GM21786 (cell line): ENCODE results near the gene CORO6.

Experiments used
- ATAC-seq: cut with Tn5 transposase; IDR thresholded peaks from one replicate; pipeline ENCODE4 v1.9.1; 2021; ENCODE audit not compliant: unreplicated experiment

CORO6 gene

GRCh38 chr17:29613856-29614255 lies 8.9 kb downstream of the CORO6 start:
- ATAC-seq, result no peak

- ATAC-seq, result no peak
Measured at GRCh38 chr17:29613352-29613837, 9.3 kb downstream of the CORO6 start.

GRCh38 chr17:29612404-29613280 lies 10.1 kb downstream of the CORO6 start:
- no peak for ATAC-seq

- ATAC-seq, result no peak
Measured at GRCh38 chr17:29612094-29612403, 10.7 kb downstream of the CORO6 start.

GRCh38 chr17:29611351-29612093 lies 11.2 kb downstream of the CORO6 start:
- ATAC-seq, result no peak

GRCh38 chr17:29610395-29610794 lies 12.3 kb downstream of the CORO6 start:
- ATAC-seq, result no peak

- ATAC-seq, result no peak
Measured at GRCh38 chr17:29608986-29609385, 13.7 kb downstream of the CORO6 start.

- ATAC-seq, result no peak
Measured at GRCh38 chr17:29607557-29608195, 15.0 kb downstream of the CORO6 start.

GRCh38 chr17:29603109-29603674 lies 19.5 kb downstream of the CORO6 start:
- no peak for ATAC-seq

- no peak for ATAC-seq
Measured at GRCh38 chr17:29597361-29598172, 25.1 kb downstream of the CORO6 start.

- ATAC-seq, result no peak
Measured at GRCh38 chr17:29596811-29597210, 25.9 kb downstream of the CORO6 start.

- ATAC-seq, result no peak
Measured at GRCh38 chr17:29595943-29596774, 26.6 kb downstream of the CORO6 start.

- no peak for ATAC-seq
Measured at GRCh38 chr17:29595107-29595942, 27.4 kb downstream of the CORO6 start.

GRCh38 chr17:29594519-29595090 lies 28.1 kb downstream of the CORO6 start:
- ATAC-seq, result no peak

- ATAC-seq, result no peak
Measured at GRCh38 chr17:29593591-29594518, 28.9 kb downstream of the CORO6 start.

GRCh38 chr17:29592850-29593551 lies 29.7 kb downstream of the CORO6 start, which contains the start of gene ANKRD13B:
Gene ANKRD13B, plus strand, starts transcription at chr17:29593132. Its CDS starts 490 bp downstream, at chr17:29593622.
- ATAC-seq, result no peak
